GM12873 (cell line): Measurements from ENCODE around the gene SYT7.

Experiments
- TF ChIP-seq, protein P1 (sequence below): IDR thresholded peaks from 2 replicates; pipeline ENCODE4 v1.5.1; 2012; ENCODE audit warnings: low read depth, mild to moderate bottlenecking, moderate library complexity, low read length, control low read depth; ENCODE audit not compliant: insufficient read depth; ENCODE audit errors: missing control alignments

The SYT7 gene

DNA sequence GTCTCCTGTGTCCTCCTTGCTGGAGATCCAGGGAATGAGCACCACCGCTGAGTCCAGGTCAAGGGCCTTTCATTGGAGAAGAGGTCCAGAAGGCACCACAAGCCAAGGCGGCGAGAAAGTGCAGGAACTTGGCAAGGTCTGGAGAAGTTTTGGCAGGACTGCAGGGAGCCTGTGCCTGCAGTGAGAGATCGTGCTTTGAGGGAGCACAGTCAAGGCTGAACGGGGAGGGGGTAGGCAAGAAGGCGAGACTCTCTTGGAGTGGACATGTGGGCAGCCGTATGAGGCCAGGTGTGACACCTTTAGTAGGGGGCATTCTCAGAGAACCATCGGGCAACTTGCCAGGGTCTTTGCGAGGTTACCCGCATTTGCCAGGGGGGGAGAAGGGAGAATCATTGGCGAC, 41.9 kb downstream of the SYT7 start:
- TF ChIP-seq, protein P1, sequence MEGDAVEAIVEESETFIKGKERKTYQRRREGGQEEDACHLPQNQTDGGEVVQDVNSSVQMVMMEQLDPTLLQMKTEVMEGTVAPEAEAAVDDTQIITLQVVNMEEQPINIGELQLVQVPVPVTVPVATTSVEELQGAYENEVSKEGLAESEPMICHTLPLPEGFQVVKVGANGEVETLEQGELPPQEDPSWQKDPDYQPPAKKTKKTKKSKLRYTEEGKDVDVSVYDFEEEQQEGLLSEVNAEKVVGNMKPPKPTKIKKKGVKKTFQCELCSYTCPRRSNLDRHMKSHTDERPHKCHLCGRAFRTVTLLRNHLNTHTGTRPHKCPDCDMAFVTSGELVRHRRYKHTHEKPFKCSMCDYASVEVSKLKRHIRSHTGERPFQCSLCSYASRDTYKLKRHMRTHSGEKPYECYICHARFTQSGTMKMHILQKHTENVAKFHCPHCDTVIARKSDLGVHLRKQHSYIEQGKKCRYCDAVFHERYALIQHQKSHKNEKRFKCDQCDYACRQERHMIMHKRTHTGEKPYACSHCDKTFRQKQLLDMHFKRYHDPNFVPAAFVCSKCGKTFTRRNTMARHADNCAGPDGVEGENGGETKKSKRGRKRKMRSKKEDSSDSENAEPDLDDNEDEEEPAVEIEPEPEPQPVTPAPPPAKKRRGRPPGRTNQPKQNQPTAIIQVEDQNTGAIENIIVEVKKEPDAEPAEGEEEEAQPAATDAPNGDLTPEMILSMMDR: no peak

- TF ChIP-seq, protein P1: no peak
These were observed 42.3 kb downstream of the SYT7 start for GRCh38 chr11:61538636-61538961.

DNA sequence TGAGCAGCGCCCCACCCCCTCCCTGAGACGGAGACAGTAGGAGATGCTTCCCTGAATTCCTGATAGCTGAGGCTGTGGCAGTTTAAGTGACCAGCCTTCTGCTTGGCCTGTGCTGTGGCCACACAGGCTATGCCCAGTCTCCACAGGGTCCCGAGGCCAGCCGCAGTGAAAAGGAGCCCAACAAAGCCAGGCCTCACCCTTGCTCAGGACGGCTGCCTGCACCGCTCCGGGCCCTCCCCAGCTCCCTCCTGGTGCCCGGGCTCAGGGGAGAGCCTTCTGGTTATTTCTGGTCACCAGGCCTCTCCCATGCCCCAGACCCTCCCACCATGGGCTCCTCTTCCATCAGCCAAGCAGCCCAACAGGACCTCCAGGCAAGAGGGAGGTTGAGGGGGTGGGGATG, 43.5 kb downstream of the SYT7 start:
- TF ChIP-seq, protein P1: no peak

DNA sequence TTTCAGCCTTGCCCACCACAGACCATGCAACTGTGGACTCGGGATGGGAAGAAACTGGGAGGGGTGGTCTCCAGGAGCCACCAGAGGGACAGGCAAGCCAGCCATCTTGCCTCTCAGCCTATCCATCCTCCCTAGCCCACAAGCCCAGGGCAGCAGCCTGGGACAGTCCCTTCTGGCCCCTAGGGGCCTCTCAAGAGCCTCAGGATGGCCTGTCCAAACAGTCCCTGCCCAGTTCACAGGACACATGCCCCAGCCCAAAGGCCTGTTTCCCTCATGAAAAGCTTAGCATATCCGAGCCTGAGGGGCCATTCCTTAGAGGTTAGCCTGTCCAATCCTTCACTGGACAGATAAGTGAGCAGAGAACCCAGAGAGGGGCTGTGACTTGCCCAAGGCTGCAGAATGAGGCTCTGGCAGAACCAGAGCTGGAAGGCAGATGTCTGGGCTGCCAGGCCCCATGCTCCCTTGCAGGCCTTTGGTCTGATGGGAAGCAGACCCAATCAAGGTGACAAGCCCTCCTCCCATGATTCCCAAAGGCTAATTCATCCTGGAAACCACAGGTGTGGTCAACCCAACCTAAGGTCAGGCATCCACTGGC, 44.1 kb downstream of the SYT7 start:
- TF ChIP-seq, protein P1: no peak

DNA sequence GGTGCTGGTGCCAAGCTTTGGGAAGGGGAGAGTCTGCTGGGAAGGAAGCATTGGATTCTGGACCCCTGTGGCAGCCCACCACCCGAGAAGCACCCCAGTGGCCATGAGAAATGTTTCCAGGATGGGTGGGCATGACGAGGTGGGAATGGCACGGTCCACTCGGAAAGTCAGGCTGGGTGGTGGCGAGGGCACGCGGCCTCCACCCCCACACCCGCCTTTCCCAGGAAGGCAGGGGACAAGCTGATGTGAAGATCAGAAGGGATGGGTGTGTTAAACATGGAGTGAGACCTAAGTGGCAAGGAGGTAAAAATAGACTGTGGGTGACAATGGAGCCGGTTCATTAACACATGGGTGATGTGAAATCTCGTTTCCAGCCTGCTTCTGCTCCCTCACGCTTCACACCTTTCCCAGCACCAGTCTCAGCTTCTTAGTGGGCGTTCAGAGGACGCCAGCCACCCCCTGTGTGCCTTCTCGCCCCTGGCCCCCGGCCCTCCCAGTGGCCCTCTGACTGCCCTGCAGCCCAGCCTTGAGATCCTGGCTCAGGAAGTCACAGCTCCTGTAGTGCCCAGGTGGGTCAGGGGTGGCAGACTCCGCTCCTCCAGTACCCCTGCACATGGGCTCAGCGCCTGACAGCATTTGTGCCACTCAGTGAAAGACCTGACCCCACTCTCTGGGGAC, 44.7 kb downstream of the SYT7 start:
- TF ChIP-seq, protein P1: no peak

GRCh38 chr11:61534933-61535839, 45.7 kb downstream of the SYT7 start:
- TF ChIP-seq, protein P1: no peak
